ENCODE data around the gene SNX13.
"Not testable (repeated sequence)": the region's sequence is repeated elsewhere in the genome, so short reads cannot be mapped to it uniquely, and the experiment has no call there.

The SNX13 gene

DNA sequence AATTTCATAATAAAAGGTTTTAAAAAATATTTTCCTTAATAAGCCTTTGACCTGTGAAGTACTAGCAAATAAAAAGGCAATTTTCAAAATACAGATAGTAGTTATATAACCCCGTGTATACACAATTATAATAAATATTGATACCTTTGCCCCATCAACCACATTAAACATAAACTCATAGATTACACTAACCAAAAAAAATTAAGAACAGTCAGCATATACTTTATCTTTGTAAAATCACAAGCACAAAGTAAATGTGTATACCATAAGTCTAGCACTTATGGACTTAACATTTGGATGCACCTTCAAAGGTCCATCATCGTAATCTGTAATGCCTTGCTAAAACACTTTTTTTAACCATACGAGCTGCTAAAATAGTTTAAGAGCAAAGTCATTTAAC lies 123.4 kb downstream of the SNX13 start:
- Histone ChIP-seq H3K4me2 (ENCODE audit: low read depth, low read length) (no peak overlapping the region), H3K9me3 (replicated peaks; ENCODE audit: insufficient read depth, low read length) (no peaks in the 10 kb centered on the region), H3K4me1 (ENCODE audit: low read length) (no peaks in the 10 kb centered on the region), H3K36me3 (replicated peaks; ENCODE audit: insufficient read depth, low read length) (no peaks in the 10 kb centered on the region; the same call in 1 of the 2 replicates), H4K20me1 (ENCODE audit: insufficient read depth, low read length) (no peaks in the 10 kb centered on the region), H2AFZ (ENCODE audit: low read length) (no peak overlapping the region), H3K4me3 (ENCODE audit: low read length) (no peak overlapping the region), H3K27ac (ENCODE audit: low read length) (no peak overlapping the region), H3K9ac (ENCODE audit: low read length) (no peak overlapping the region), H3K79me2 (ENCODE audit: low read length) (no peaks in the 10 kb centered on the region), H3F3A (ENCODE audit: insufficient read depth, low read length) (no peaks in the 10 kb centered on the region), H3K9me2 (replicated peaks; ENCODE audit: insufficient read depth, low read length) (no peaks in the 10 kb centered on the region), H3K27me3 (replicated peaks; ENCODE audit: insufficient read depth, low read length) (no peaks in the 10 kb centered on the region)
- DNase-seq = no peak
- TF ChIP-seq EZH2 (optimal IDR thresholded peaks at IDR 0.05; ENCODE audit: low read depth, low read length) = no peak
- TF ChIP-seq EZH2phosphoT487 (IDR thresholded peaks at IDR 0.05; ENCODE audit: low read length) = no peak
- TF ChIP-seq, protein P1, sequence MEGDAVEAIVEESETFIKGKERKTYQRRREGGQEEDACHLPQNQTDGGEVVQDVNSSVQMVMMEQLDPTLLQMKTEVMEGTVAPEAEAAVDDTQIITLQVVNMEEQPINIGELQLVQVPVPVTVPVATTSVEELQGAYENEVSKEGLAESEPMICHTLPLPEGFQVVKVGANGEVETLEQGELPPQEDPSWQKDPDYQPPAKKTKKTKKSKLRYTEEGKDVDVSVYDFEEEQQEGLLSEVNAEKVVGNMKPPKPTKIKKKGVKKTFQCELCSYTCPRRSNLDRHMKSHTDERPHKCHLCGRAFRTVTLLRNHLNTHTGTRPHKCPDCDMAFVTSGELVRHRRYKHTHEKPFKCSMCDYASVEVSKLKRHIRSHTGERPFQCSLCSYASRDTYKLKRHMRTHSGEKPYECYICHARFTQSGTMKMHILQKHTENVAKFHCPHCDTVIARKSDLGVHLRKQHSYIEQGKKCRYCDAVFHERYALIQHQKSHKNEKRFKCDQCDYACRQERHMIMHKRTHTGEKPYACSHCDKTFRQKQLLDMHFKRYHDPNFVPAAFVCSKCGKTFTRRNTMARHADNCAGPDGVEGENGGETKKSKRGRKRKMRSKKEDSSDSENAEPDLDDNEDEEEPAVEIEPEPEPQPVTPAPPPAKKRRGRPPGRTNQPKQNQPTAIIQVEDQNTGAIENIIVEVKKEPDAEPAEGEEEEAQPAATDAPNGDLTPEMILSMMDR (IDR thresholded peaks at IDR 0.05; ENCODE audit: low read length) = no peak

DNA sequence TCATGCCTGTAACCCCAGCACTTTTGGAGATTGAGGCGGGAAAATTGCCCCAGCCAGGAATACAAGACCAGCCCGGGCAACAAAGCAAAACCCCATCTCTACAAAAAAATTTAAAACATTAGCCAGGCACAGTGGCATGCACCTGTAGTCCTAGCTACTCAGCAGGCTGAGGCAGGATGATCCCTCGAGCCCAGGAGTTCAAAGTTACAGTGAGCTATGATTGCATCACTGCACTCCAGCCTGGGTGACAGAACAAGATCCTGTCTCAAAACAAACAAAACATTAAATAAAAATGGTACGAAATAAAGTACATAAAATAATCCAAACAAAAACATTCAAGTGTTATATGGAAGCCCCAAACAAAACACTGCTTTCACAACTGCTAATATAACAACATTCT lies 125.0 kb downstream of the SNX13 start:
- H3K4me3 ChIP-seq (ENCODE audit: low read length) = no peak overlapping the region
- H3K79me2 ChIP-seq (ENCODE audit: low read length) = no peaks in the 10 kb centered on the region
- no peak overlapping the region for H3K4me2 ChIP-seq (ENCODE audit: low read depth, low read length)
- H3F3A ChIP-seq (ENCODE audit: insufficient read depth, low read length) = no peaks in the 10 kb centered on the region
- no peaks in the 10 kb centered on the region; the same call in 1 of the 2 replicates for H3K36me3 ChIP-seq (replicated peaks; ENCODE audit: insufficient read depth, low read length)
- H2AFZ ChIP-seq (ENCODE audit: low read length) = no peak overlapping the region
- H3K9me2 ChIP-seq (replicated peaks; ENCODE audit: insufficient read depth, low read length) = no peaks in the 10 kb centered on the region
- H3K9ac ChIP-seq (ENCODE audit: low read length) = no peak overlapping the region
- TF ChIP-seq, protein P1 (IDR thresholded peaks at IDR 0.05; ENCODE audit: low read length) = no peak
- TF ChIP-seq EZH2 (optimal IDR thresholded peaks at IDR 0.05; ENCODE audit: low read depth, low read length) = no peak
- no peak for TF ChIP-seq EZH2phosphoT487 (IDR thresholded peaks at IDR 0.05; ENCODE audit: low read length)
- H3K4me1 ChIP-seq (ENCODE audit: low read length) = no peaks in the 10 kb centered on the region
- H3K9me3 ChIP-seq (replicated peaks; ENCODE audit: insufficient read depth, low read length) = no peaks in the 10 kb centered on the region
- H3K27ac ChIP-seq (ENCODE audit: low read length) = no peak overlapping the region
- no peaks in the 10 kb centered on the region for H3K27me3 ChIP-seq (replicated peaks; ENCODE audit: insufficient read depth, low read length)
- no peak for DNase-seq
- H4K20me1 ChIP-seq (ENCODE audit: insufficient read depth, low read length) = no peaks in the 10 kb centered on the region

DNA sequence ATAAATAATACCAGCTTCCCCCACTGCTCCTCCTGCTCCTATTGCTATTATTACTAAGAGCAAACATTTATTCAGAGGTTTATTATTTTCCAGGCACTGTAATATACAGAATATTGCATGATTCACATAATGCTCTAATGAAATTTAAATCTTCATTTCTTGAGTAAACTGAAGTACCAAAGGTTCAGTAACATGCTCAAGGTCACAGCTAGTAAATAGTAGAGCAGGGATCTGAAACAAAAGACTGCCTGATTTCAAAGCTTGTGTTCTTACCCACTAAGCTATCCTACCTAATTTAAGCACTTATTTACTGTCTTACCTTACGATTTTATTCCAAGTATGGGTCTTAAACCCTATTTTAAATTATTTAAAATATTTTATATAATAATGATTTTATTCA lies 126.2 kb downstream of the SNX13 start:
- TF ChIP-seq EZH2phosphoT487 (IDR thresholded peaks at IDR 0.05; ENCODE audit: low read length) (no peak), EZH2 (optimal IDR thresholded peaks at IDR 0.05; ENCODE audit: low read depth, low read length) (no peak)
- TF ChIP-seq, protein P1 (IDR thresholded peaks at IDR 0.05; ENCODE audit: low read length) = no peak
- H3K4me1 ChIP-seq (ENCODE audit: low read length) = no peaks in the 10 kb centered on the region
- H3K9ac ChIP-seq (ENCODE audit: low read length) = no peak overlapping the region
- H3F3A ChIP-seq (ENCODE audit: insufficient read depth, low read length) = no peaks in the 10 kb centered on the region
- no peak overlapping the region for H3K4me3 ChIP-seq (ENCODE audit: low read length)
- H3K27ac ChIP-seq (ENCODE audit: low read length) = no peak overlapping the region
- H3K9me2 ChIP-seq (replicated peaks; ENCODE audit: insufficient read depth, low read length) = no peaks in the 10 kb centered on the region
- DNase-seq = no peak
- no peaks in the 10 kb centered on the region for H3K79me2 ChIP-seq (ENCODE audit: low read length)
- no peaks in the 10 kb centered on the region for H3K27me3 ChIP-seq (replicated peaks; ENCODE audit: insufficient read depth, low read length)
- H4K20me1 ChIP-seq (ENCODE audit: insufficient read depth, low read length) = no peaks in the 10 kb centered on the region
- H3K9me3 ChIP-seq (replicated peaks; ENCODE audit: insufficient read depth, low read length) = no peaks in the 10 kb centered on the region
- no peak overlapping the region for H3K4me2 ChIP-seq (ENCODE audit: low read depth, low read length)
- H2AFZ ChIP-seq (ENCODE audit: low read length) = no peak overlapping the region
- no peaks in the 10 kb centered on the region for H3K36me3 ChIP-seq (replicated peaks; ENCODE audit: insufficient read depth, low read length)

DNA sequence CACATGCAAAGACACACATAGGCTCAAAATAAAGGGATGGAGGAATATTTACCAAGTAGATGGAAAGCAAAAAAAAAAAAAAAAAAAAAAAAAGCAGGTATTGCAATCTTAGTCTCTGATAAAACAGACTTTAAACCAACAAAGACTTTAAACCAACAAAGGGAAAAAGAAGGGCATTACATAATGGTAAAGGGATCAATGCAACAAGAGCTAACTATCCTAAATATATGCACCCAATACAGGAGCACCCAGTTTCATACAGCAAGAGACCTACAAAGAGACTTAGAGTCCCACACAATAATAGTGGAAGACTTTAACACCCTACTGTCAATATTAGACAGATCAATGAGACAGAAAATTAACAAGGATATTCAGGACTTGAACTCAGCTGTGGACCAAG lies 131.1 kb downstream of the SNX13 start:
- not testable (repeated sequence) for H3K9me2 ChIP-seq (replicated peaks; ENCODE audit: insufficient read depth, low read length); H3K9me3 ChIP-seq (replicated peaks; ENCODE audit: insufficient read depth, low read length)

More for the DNA sequence above, 131.1 kb downstream of the SNX13 start:
- not testable (repeated sequence) for H3K79me2 ChIP-seq (ENCODE audit: low read length); H3K9ac ChIP-seq (ENCODE audit: low read length); H3K27ac ChIP-seq (ENCODE audit: low read length); DNase-seq; H3K27me3 ChIP-seq (replicated peaks; ENCODE audit: insufficient read depth, low read length); H3K4me1 ChIP-seq (ENCODE audit: low read length); H3F3A ChIP-seq (ENCODE audit: insufficient read depth, low read length); H3K4me2 ChIP-seq (ENCODE audit: low read depth, low read length); H3K4me3 ChIP-seq (ENCODE audit: low read length); H3K36me3 ChIP-seq (replicated peaks; ENCODE audit: insufficient read depth, low read length); H2AFZ ChIP-seq (ENCODE audit: low read length); H4K20me1 ChIP-seq (ENCODE audit: insufficient read depth, low read length)
